IPS DF 4.7 (cell line): ENCODE measurements around the gene MSANTD3.
A peak's percentile ranks its signal among the peaks of the same experiment; 100 is the strongest.
"Not testable (repeated sequence)": the region's sequence is repeated elsewhere in the genome, so short reads cannot be mapped to it uniquely, and the experiment has no call there.

Source experiments
- DNase-seq: peaks from one replicate; pipeline ENCODE4 v3.0.0-alpha.2; 2013; ENCODE audit warnings: low spot score; ENCODE audit errors: extremely low read depth

MSANTD3 gene

DNA sequence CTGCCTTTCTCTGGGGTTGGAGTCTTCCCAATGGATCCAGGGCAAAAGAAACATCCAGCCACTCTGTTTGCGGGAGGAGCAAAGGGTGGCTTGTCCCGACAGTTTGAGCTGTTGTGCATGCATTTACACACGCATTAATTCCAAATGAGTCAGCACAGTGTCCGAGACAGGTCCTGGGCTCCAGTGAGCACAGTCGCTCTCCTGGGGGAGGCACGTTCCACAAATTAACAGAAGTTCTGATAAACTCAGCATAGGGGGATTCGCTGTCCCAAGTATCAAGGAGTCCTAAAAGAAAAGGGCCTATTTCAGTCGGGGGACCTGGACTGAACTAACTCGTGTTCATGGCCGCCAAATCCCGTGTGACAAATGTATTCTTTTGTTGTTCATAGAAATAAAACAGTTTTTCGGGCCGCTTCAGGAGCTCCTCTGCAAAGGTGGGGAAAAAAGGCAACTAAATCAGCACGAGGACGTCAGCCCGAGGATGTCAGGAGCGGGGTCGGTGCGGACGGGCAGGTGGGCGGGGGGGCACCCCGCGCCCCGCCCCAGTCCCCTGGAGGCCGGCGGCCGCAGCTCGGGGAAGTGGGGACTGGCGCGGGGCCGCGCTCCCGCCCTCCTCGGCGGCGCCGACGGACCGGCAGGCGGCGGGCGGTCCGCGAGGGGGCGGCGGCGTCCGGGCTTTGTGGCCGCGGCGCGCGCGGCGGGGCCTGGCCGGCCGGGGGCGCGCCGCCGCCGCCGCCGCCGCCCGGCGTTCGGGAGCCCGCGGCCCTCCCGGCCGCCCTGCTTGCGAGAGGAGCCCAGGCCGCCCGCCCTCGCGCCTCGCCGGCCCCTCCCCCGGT lies at the start of gene MSANTD3:
TSS of gene MSANTD3 (plus strand) at position 614 of the 836 bp plus-strand sequence. CDS start 14,796 bp downstream, outside the sequence.
- DNase-seq, result no peak

DNA sequence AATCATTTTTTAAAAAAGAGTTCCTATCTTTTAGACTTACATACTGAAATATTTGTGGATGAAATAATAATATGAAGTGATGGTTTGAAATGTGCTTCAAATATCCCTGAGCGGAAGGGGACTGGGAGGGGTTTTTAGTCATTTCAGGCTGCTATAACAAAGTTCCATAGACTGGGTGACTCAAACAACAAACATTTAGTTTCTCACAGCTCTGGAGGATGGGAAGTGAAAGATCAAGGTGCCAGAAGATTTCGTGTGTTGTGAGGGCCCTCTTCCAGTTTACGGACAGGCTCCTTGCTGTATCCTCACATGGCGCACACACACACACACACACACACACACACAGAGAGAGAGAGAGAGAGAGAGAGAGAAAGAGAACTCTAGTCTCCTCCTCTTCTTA lies 47.1 kb upstream of the MSANTD3 start:
- no peak for DNase-seq

DNA sequence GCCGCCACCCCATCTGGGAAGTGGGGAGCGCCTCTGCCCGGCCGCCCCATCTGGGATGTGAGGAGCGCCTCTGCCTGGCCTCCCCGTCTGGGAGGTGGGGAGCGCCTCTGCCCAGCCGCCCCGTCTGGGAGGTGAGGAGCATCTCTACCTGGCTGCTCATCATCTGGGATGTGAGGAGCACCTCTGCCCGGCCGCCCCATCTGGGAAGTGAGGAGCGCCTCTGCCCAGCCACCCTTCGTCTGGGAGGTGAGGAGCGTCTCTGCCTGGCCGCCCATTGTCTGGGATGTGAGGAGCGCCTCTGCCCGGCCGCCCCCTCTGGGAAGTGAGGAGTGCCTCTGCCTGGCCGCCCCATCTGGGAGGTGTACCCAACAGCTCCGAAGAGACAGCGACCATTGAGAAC lies 34.0 kb upstream of the MSANTD3 start:
- DNase-seq, result not testable (repeated sequence)

DNA sequence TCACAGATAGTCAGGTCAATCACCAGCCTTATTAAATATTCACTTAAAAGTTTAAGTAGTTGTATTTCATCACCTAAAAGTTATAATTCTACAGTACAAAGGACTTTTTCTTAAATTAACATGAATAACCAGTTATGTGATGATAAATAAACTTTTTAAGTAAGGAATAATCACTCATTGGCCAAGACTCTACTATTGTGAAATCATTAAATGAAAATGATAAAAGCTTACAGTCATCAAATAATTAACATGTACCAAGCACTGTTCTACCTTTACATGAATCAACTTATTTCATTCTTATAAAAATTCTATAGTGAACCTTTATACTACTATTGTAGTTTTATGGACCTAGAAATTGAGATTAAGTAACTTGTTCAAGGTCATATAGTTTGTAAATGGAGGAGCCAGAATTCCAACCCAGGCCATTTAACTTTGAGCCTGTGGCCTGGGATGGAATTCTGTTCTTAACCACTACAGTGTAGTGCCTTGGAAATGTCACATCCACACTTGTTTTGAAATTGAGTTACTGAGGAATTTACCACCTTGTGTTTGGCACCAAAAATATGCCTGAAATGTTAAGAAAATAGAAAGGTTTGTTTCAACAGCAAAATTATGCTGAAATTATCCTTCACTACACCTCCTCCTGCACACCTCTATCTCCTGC lies 32.8 kb upstream of the MSANTD3 start:
- no peak for DNase-seq

DNA sequence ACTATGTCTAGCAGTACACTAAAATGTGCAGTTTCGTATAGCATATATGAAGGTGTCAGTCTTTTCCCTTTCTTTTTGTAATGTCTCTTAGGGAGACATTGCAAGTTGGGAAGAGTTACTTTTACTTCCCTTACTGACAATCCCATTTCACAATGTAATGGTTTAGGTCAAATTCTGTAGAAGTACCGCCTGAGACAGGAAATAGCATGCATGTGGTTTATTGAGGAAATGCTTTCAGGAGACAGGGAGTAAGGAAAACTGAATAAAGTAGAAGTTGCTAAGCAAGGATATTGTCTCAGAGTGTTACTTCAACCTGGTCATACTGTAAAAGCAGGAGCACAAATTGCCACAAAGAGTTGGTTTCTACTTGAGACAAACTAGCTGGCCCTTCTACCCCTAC lies 32.1 kb upstream of the MSANTD3 start:
- no peak for DNase-seq

GRCh38 chr9:100396769-100397168 lies 30.2 kb upstream of the MSANTD3 start:
- no peak for DNase-seq

- DNase-seq, result no peak
Measured at GRCh38 chr9:100397529-100398266, 29.2 kb upstream of the MSANTD3 start.

GRCh38 chr9:100401042-100401441 lies 25.9 kb upstream of the MSANTD3 start:
- DNase-seq, result no peak

DNA sequence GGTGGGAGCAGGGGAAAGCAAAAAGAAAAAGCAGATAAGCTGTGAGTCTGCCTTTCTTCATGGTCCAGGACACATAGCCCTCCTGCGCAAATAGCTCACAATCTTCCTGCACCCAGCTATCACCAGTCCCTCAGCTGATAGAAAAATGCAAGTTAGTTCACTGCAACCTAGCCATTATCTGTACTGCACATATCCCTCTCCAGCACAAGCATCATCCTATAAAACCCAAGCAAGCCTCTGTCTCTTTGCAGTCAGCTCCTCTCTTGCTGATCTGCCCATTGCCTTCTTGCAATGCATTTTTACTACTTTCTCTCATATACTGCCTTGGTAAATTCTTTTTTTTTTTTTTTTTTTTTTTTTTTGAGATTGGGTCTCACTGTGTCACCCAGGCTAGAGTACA lies 20.0 kb upstream of the MSANTD3 start:
- DNase-seq, result no peak

DNA sequence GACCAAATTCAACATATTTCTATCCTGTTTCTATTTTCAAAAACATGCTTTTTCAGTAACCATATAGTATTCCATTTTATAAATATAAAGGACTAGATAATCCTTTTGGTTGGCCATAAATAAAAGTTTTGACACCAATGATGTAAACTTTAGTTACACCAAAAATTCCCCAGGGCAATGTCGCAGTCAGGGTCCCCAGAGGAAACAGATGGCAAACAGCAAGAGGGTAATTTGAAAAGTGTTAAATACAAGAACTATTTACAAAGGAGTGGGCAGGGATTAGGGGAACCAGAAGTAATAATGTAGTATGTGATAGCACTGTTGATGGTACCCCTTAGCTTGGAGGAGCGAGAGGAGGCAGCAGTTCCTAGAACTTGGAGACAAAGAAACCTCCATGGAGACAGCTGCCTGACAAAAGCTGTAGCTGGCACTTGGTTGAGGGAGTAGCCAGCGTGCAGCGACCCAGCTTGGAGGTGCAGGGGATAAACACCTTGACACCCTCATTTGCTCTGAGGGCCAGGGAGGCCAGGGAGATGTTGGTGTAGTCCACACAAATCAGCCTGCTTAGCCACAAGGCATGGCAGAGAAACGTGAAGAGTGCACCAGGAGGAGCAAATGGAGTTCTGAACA lies 18.3 kb upstream of the MSANTD3 start:
- no peak for DNase-seq

DNA sequence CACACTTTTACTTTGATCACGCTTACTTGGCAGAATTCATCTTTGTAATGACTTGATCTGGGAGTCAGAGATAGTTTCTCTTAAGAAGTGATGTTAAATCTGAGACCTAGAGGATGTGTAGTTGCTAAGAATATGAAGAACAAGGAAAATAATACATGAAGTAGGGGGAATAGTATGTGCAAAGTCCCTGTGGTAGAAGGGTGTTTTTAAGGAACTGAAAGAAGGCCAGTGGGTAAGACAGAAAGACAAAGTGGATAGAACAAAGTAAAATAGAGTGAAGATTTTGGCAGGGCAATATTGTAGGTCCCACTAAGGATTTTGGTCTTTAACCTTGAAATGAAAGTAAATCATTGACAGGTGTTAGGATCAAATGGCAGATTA lies 17.8 kb upstream of the MSANTD3 start:
- DNase-seq, result no peak

- DNase-seq, result peak; percentile 88
Measured at GRCh38 chr9:100411472-100412283, 15.3 kb upstream of the MSANTD3 start.

GRCh38 chr9:100413839-100414420 lies 13.0 kb upstream of the MSANTD3 start:
- no peak for DNase-seq

DNA sequence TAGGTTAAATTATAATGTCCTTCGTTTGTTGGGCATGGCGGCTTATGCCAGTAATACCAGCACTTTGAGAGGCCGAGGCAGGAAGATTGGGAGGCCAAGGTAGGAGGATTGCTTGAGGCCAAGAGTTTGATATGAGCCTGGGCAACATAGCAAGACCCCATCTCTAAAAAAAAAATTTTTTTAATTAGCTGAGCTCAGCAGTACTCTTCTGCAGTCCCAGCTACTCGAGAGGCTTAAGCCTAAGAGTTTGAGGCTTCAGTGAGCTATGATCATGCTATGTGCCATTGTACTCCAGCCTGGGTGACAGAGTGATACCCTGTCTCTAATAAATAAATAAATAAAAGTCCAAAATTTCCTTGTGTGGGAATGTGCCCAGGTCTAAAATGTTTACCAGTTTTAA lies 9.1 kb upstream of the MSANTD3 start:
- DNase-seq, result no peak

- DNase-seq, result no peak
Measured at GRCh38 chr9:100419166-100419565, 7.8 kb upstream of the MSANTD3 start.

DNA sequence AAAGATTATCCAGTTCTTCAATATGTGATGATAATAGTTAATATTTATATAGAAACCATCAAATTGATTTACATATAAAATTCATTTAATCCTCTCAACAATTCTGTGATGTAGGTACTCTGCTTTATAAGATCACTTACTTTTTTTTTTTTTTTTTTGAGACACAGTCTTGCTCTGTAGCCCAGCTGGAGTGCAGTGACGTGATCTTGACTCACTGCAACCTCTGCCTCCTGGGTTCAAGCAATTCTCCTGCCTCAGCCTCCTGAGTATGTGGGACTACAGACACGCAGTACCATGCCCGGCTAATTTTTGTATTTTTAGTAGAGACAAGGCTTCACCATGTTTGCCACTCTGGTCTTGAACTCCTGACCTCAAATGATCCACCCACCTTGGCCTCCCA lies 5.8 kb upstream of the MSANTD3 start:
- not testable (repeated sequence) for DNase-seq

- no peak for DNase-seq
Measured at GRCh38 chr9:100425758-100426157, 1.2 kb upstream of the MSANTD3 start.

- no peak for DNase-seq
Measured at GRCh38 chr9:100426189-100426529, 784 bp upstream of the MSANTD3 start.

DNA sequence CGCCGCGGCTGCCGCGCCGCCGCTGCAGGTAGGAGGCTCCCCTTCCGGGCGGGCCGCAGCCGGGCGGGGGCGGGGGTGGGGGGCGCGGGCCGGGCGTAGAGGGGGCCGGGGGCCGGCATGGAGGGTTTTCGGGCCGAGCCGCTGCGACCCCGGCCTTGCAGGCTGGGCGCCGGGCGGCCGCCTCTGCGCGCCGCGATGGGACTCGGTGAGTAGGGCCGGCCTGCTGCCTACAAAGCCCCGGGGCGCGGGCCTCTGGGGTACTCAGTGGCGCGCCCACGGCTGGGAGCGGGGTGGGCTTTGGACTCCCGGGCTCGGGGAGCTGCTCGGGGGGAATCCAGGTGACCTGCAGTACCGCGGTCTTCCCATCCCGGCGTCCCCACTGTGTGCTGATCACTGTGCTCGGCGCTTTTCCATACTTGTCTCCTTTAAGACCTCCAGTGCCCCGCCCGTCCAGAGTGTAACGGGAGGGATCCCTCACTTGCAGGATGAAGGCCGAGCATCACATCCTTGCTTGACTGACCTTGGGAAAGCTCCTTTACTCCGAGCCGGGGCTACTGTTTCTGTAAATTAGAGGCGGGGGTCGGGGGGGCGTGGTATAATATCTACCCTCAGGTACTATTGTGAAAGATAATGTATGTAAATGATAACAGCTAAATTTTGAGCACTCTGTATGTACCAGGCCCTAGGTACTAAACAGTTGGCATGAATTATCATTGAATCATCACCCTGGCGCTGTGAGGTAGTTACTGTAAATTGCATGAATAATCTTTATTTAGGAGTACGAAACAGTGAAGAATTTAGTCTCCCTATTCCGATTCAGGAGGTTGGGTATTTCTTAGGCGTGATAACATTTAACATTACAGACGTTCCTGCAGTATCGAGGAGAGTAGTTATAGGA lies 672 bp downstream of the MSANTD3 start:
- DNase-seq, result no peak
